WTC11 (cell line): ENCODE data around the gene ZNF358. TPM values are rescaled to one million over a fixed set of nuclear protein-coding genes. Genes with fewer than 3 reads are reported as not detected.

Source experiments
- ATF1 ChIP-seq: sonication (generic); formaldehyde crosslinking; IDR thresholded peaks from 2 replicates; pipeline ENCODE4 v1.8.1; 2023; ENCODE audit warnings: mild to moderate bottlenecking, moderate library complexity, missing genetic modification reagents
- CBFB ChIP-seq: sonication (generic); formaldehyde crosslinking; IDR thresholded peaks from 2 replicates; pipeline ENCODE4 v1.8.1; 2022; ENCODE audit warnings: mild to moderate bottlenecking, low read depth, missing genetic modification reagents
- CREB1 ChIP-seq: sonication (generic); formaldehyde crosslinking; IDR thresholded peaks from 2 replicates; pipeline ENCODE4 v1.8.0; 2023; ENCODE audit warnings: mild to moderate bottlenecking, missing genetic modification reagents
- EMX1 ChIP-seq: fragments of 250-450 bp; sonication (Bioruptor Pico); IDR thresholded peaks from 2 replicates; pipeline ENCODE4 v1.8.0; 2021; ENCODE audit warnings: mild to moderate bottlenecking
- FOXK1 ChIP-seq: sonication (generic); formaldehyde crosslinking; IDR thresholded peaks from 2 replicates; pipeline ENCODE4 v1.8.0; 2022; ENCODE audit warnings: mild to moderate bottlenecking, moderate library complexity, missing genetic modification reagents
- FOXP1 ChIP-seq: sonication (generic); formaldehyde crosslinking; IDR thresholded peaks from 2 replicates; pipeline ENCODE4 v1.8.0; 2022; ENCODE audit warnings: missing genetic modification reagents, mild to moderate bottlenecking, moderate library complexity, borderline replicate concordance
- NR2C2 ChIP-seq: sonication (generic); formaldehyde crosslinking; IDR thresholded peaks from 2 replicates; pipeline ENCODE4 v1.8.0; 2022; ENCODE audit warnings: mild to moderate bottlenecking, missing genetic modification reagents
- NR3C1 ChIP-seq: sonication (generic); formaldehyde crosslinking; conservative IDR thresholded peaks from 2 replicates; pipeline ENCODE4 v1.8.1; 2023; ENCODE audit warnings: low read depth, mild to moderate bottlenecking, missing genetic modification reagents
- OVOL2 ChIP-seq: fragments of 250-450 bp; sonication (Bioruptor Pico); IDR thresholded peaks from 2 replicates; pipeline ENCODE4 v1.9.0; 2021; ENCODE audit warnings: mild to moderate bottlenecking, borderline replicate concordance
- RELA ChIP-seq: sonication (generic); formaldehyde crosslinking; IDR thresholded peaks from 2 replicates; pipeline ENCODE4 v1.8.1; 2022; ENCODE audit warnings: missing genetic modification reagents, mild to moderate bottlenecking, borderline replicate concordance
- TEAD4 ChIP-seq: sonication (generic); formaldehyde crosslinking; IDR thresholded peaks from 2 replicates; pipeline ENCODE4 v1.8.0; 2022; ENCODE audit warnings: mild to moderate bottlenecking, missing genetic modification reagents
- TP53 ChIP-seq: sonication (generic); formaldehyde crosslinking; IDR thresholded peaks from 2 replicates; pipeline ENCODE4 v1.8.1; 2023; ENCODE audit warnings: mild to moderate bottlenecking, missing genetic modification reagents
- ZBTB21 ChIP-seq: sonication (generic); formaldehyde crosslinking; IDR thresholded peaks from 2 replicates; pipeline ENCODE4 v1.8.1; 2023; ENCODE audit warnings: mild to moderate bottlenecking, missing genetic modification reagents, borderline replicate concordance
- ZNF138 ChIP-seq: sonication (generic); formaldehyde crosslinking; conservative IDR thresholded peaks from 2 replicates; pipeline ENCODE4 v1.8.1; 2022; ENCODE audit warnings: mild to moderate bottlenecking, moderate library complexity, missing genetic modification reagents
- ZNF232 ChIP-seq: sonication (generic); formaldehyde crosslinking; IDR thresholded peaks from 2 replicates; pipeline ENCODE4 v1.8.0; 2022; ENCODE audit warnings: mild to moderate bottlenecking, missing genetic modification reagents
- ZNF317 ChIP-seq: sonication (generic); formaldehyde crosslinking; IDR thresholded peaks from 2 replicates; pipeline ENCODE4 v1.8.1; 2023; ENCODE audit warnings: low read depth, mild to moderate bottlenecking, moderate library complexity, missing genetic modification reagents, borderline replicate concordance
- ZNF396 ChIP-seq: fragments of 250-450 bp; sonication (Bioruptor Pico); IDR thresholded peaks from 2 replicates; pipeline ENCODE4 v1.8.0; 2021; ENCODE audit warnings: mild to moderate bottlenecking, moderate library complexity, borderline replicate concordance
- total RNA-seq: library from RNA; stranded (reverse); gene quantifications from 3 replicates; pipeline ENCODE4 v1.2.3, GENCODE V29; 2021
- TF ChIP-seq, protein P1 (sequence below): fragments of 250-450 bp; sonication (Bioruptor Pico); conservative IDR thresholded peaks from 2 replicates; pipeline ENCODE4 v1.9.0; 2021; ENCODE audit warnings: mild to moderate bottlenecking
- TF ChIP-seq, protein P2 (sequence below): fragments of 250-450 bp; sonication (Bioruptor Pico); IDR thresholded peaks from 2 replicates; pipeline ENCODE4 v1.9.0; 2021; ENCODE audit warnings: mild to moderate bottlenecking
- TF ChIP-seq, protein P3 (sequence below): sonication (generic); formaldehyde crosslinking; IDR thresholded peaks from 2 replicates; pipeline ENCODE4 v1.8.1; 2023; ENCODE audit warnings: mild to moderate bottlenecking, missing genetic modification reagents, moderate library complexity
- TF ChIP-seq, protein P4 (sequence below): sonication (generic); formaldehyde crosslinking; IDR thresholded peaks from 2 replicates; pipeline ENCODE4 v1.8.1; 2022; ENCODE audit warnings: mild to moderate bottlenecking, moderate library complexity, missing genetic modification reagents
- TF ChIP-seq, protein P5 (sequence below): sonication (generic); formaldehyde crosslinking; IDR thresholded peaks from 2 replicates; pipeline ENCODE4 v1.8.1; 2022; ENCODE audit warnings: low read depth, mild to moderate bottlenecking, moderate library complexity, missing genetic modification reagents, borderline replicate concordance
- TF ChIP-seq, protein P6 (sequence below): sonication (generic); formaldehyde crosslinking; IDR thresholded peaks from 2 replicates; pipeline ENCODE4 v1.8.0; 2022; ENCODE audit warnings: missing genetic modification reagents
- TF ChIP-seq, protein P7 (sequence below): sonication (generic); formaldehyde crosslinking; IDR thresholded peaks from 2 replicates; pipeline ENCODE4 v1.8.1; 2022; ENCODE audit warnings: missing genetic modification reagents, borderline replicate concordance

ZNF358 gene
- total RNA-seq, 1 experiment from 2014 or later, result 37.5 TPM

DNA sequence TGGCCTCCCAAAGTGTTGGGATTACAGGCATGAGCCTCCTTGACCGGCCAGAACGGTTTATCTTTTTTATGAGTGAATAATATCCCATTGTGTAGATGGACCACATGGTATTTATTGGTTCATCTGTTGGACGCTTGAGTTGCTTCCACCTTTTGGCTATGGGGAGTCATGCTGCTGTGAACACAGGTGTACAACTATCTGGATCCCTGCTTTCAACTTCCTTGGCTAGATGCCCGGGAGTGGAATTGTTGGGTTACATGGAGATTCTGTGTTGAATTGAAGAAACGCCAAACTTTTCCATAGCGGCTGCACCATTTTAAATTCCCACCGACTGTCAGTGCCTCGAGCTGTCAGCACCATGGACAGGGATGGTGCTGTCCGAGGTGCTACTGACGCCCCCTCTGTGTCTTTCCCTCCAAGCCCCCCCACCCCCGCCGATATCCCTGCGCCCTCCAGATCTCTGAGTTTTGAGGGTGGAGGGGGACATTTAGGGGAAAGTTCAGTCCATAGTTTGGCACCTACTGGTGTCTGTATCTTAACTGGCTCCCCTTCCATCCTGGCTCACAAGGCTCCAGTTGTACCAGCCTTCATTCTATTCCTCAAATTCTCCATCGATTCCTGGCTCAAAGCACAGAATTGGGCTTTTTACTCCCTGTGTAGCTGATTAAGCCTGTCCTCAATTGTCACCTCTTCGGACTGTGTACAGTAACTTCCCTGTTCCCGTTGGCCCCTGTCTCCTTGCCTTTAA, 46.9 kb downstream of the ZNF358 start (continued):
- TF ChIP-seq, protein P1, sequence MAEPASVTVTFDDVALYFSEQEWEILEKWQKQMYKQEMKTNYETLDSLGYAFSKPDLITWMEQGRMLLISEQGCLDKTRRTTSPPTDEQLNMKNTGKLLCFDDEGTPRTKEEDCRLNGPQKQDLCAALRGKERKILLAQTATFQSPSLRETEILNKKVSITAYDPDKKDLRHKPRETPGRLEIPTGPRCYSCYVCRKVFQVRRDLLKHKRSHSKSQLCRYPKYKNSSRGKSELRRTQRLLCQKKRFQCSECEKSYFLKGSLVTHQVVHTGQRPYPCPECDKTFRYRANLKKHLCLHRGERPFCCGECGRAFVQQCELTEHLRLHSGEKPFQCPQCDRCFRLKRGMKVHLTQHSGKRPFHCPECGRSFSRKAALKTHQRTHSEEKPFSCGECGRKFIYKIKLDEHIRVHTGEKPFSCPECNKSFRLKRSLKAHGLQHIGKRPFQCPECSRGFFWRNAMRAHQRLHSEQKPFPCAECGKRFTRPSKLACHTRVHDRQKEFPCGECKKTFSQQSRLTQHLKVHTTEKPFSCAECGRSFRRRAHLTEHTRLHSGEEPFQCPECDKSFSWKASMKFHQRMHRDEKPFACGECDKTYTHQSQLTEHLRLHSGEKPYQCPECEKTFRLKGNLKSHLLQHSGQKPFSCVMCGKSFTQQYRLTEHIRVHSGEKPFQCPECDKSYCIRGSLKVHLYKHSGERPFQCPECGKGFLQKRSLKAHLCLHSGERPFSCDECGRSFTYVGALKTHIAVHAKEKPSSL, result no peak
- TF ChIP-seq ZNF396 (no peak), OVOL2 (CRISPR knock-in tag) (no peak), RELA (CRISPR knock-in tag) (peak; percentile 97), ZBTB21 (CRISPR knock-in tag) (peak; percentile 70; the same call in 1 of the 2 replicates), TEAD4 (CRISPR knock-in tag) (peak; percentile 99), NR3C1 (CRISPR knock-in tag) (peak; percentile 96), CREB1 (CRISPR knock-in tag) (peak; percentile 98), ATF1 (CRISPR knock-in tag) (peak; percentile 96), FOXP1 (CRISPR knock-in tag) (peak; percentile 99), ZNF317 (CRISPR knock-in tag) (peak; percentile 86), ZNF232 (CRISPR knock-in tag) (peak; percentile 99), TP53 (peak; percentile 98), FOXK1 (CRISPR knock-in tag) (peak; percentile 98), EMX1 (no peak), NR2C2 (CRISPR knock-in tag) (peak; percentile 86), ZNF138 (CRISPR knock-in tag) (no peak), CBFB (CRISPR knock-in tag) (peak; percentile 99)
- TF ChIP-seq, protein P2, sequence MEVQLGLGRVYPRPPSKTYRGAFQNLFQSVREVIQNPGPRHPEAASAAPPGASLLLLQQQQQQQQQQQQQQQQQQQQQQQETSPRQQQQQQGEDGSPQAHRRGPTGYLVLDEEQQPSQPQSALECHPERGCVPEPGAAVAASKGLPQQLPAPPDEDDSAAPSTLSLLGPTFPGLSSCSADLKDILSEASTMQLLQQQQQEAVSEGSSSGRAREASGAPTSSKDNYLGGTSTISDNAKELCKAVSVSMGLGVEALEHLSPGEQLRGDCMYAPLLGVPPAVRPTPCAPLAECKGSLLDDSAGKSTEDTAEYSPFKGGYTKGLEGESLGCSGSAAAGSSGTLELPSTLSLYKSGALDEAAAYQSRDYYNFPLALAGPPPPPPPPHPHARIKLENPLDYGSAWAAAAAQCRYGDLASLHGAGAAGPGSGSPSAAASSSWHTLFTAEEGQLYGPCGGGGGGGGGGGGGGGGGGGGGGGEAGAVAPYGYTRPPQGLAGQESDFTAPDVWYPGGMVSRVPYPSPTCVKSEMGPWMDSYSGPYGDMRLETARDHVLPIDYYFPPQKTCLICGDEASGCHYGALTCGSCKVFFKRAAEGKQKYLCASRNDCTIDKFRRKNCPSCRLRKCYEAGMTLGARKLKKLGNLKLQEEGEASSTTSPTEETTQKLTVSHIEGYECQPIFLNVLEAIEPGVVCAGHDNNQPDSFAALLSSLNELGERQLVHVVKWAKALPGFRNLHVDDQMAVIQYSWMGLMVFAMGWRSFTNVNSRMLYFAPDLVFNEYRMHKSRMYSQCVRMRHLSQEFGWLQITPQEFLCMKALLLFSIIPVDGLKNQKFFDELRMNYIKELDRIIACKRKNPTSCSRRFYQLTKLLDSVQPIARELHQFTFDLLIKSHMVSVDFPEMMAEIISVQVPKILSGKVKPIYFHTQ (CRISPR knock-in tag), result no peak
- TF ChIP-seq, protein P3, sequence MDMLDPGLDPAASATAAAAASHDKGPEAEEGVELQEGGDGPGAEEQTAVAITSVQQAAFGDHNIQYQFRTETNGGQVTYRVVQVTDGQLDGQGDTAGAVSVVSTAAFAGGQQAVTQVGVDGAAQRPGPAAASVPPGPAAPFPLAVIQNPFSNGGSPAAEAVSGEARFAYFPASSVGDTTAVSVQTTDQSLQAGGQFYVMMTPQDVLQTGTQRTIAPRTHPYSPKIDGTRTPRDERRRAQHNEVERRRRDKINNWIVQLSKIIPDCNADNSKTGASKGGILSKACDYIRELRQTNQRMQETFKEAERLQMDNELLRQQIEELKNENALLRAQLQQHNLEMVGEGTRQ (CRISPR knock-in tag), result peak; percentile 61
- TF ChIP-seq, protein P4, sequence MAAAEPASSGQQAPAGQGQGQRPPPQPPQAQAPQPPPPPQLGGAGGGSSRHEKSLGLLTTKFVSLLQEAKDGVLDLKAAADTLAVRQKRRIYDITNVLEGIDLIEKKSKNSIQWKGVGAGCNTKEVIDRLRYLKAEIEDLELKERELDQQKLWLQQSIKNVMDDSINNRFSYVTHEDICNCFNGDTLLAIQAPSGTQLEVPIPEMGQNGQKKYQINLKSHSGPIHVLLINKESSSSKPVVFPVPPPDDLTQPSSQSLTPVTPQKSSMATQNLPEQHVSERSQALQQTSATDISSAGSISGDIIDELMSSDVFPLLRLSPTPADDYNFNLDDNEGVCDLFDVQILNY (CRISPR knock-in tag), result peak; percentile 89; the same call in 1 of the 2 replicates
- TF ChIP-seq, protein P5, sequence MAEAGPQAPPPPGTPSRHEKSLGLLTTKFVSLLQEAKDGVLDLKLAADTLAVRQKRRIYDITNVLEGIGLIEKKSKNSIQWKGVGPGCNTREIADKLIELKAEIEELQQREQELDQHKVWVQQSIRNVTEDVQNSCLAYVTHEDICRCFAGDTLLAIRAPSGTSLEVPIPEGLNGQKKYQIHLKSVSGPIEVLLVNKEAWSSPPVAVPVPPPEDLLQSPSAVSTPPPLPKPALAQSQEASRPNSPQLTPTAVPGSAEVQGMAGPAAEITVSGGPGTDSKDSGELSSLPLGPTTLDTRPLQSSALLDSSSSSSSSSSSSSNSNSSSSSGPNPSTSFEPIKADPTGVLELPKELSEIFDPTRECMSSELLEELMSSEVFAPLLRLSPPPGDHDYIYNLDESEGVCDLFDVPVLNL (CRISPR knock-in tag), result peak; percentile 98
- TF ChIP-seq, protein P6, sequence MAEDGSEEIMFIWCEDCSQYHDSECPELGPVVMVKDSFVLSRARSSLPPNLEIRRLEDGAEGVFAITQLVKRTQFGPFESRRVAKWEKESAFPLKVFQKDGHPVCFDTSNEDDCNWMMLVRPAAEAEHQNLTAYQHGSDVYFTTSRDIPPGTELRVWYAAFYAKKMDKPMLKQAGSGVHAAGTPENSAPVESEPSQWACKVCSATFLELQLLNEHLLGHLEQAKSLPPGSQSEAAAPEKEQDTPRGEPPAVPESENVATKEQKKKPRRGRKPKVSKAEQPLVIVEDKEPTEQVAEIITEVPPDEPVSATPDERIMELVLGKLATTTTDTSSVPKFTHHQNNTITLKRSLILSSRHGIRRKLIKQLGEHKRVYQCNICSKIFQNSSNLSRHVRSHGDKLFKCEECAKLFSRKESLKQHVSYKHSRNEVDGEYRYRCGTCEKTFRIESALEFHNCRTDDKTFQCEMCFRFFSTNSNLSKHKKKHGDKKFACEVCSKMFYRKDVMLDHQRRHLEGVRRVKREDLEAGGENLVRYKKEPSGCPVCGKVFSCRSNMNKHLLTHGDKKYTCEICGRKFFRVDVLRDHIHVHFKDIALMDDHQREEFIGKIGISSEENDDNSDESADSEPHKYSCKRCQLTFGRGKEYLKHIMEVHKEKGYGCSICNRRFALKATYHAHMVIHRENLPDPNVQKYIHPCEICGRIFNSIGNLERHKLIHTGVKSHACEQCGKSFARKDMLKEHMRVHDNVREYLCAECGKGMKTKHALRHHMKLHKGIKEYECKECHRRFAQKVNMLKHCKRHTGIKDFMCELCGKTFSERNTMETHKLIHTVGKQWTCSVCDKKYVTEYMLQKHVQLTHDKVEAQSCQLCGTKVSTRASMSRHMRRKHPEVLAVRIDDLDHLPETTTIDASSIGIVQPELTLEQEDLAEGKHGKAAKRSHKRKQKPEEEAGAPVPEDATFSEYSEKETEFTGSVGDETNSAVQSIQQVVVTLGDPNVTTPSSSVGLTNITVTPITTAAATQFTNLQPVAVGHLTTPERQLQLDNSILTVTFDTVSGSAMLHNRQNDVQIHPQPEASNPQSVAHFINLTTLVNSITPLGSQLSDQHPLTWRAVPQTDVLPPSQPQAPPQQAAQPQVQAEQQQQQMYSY, result peak; percentile 84
- TF ChIP-seq, protein P7, sequence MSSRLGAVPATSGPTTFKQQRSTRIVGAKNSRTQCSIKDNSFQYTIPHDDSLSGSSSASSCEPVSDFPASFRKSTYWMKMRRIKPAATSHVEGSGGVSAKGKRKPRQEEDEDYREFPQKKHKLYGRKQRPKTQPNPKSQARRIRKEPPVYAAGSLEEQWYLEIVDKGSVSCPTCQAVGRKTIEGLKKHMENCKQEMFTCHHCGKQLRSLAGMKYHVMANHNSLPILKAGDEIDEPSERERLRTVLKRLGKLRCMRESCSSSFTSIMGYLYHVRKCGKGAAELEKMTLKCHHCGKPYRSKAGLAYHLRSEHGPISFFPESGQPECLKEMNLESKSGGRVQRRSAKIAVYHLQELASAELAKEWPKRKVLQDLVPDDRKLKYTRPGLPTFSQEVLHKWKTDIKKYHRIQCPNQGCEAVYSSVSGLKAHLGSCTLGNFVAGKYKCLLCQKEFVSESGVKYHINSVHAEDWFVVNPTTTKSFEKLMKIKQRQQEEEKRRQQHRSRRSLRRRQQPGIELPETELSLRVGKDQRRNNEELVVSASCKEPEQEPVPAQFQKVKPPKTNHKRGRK, result peak; percentile 95; the same call in 1 of the 2 replicates
